ENCODE data around the gene LTBP1.

Gene LTBP1

GRCh38 chr2:33375054-33375453 lies 428.3 kb downstream of the LTBP1 start:
- H3K79me2 ChIP-seq (ENCODE audit: control insufficient read depth, low read length): no peaks in the 10 kb centered on the region
- no peaks in the 10 kb centered on the region for H3K9me3 ChIP-seq (ENCODE audit: control insufficient read depth, insufficient read depth, low read length)
- H3K9me2 ChIP-seq (replicated peaks; ENCODE audit: control insufficient read depth, low read length): no peaks in the 10 kb centered on the region
- no peaks in the 10 kb centered on the region for H3K27me3 ChIP-seq (ENCODE audit: control insufficient read depth, low read length)
- H3K4me1 ChIP-seq (ENCODE audit: control insufficient read depth, low read length): peaks cover 2% of the 10 kb centered on the region
- H3K4me2 ChIP-seq (ENCODE audit: low read length): no peak overlapping the region
- H3K27ac ChIP-seq (ENCODE audit: low read depth, low read length): no peak overlapping the region
- no peaks in the 10 kb centered on the region for H4K20me1 ChIP-seq (ENCODE audit: control insufficient read depth, insufficient read depth, low read depth, low read length)
- TF ChIP-seq EZH2phosphoT487 (IDR thresholded peaks at IDR 0.05; ENCODE audit: borderline replicate concordance, low read length): no peak
- peaks cover 19% of the 10 kb centered on the region for H3K36me3 ChIP-seq (ENCODE audit: control insufficient read depth, low read length)
- H3K4me3 ChIP-seq (ENCODE audit: low read length): no peak overlapping the region
- peaks cover 10% of the 10 kb centered on the region; the same call in 1 of the 2 replicates for H3F3A ChIP-seq (ENCODE audit: control insufficient read depth, insufficient read depth)

- Histone ChIP-seq H3K79me2 (ENCODE audit: control insufficient read depth, low read length) (no peaks in the 10 kb centered on the region), H3K27ac (ENCODE audit: low read depth, low read length) (no peak overlapping the region), H3F3A (ENCODE audit: control insufficient read depth, insufficient read depth) (peaks cover 9% of the 10 kb centered on the region; the same call in 1 of the 2 replicates), H3K4me3 (ENCODE audit: low read length) (no peak overlapping the region), H3K4me2 (ENCODE audit: low read length) (no peak overlapping the region), H3K27me3 (ENCODE audit: control insufficient read depth, low read length) (no peaks in the 10 kb centered on the region), H3K9me3 (ENCODE audit: control insufficient read depth, insufficient read depth, low read length) (no peaks in the 10 kb centered on the region), H3K36me3 (ENCODE audit: control insufficient read depth, low read length) (peaks cover 9% of the 10 kb centered on the region), H4K20me1 (ENCODE audit: control insufficient read depth, insufficient read depth, low read depth, low read length) (no peaks in the 10 kb centered on the region), H3K9me2 (replicated peaks; ENCODE audit: control insufficient read depth, low read length) (no peaks in the 10 kb centered on the region), H3K4me1 (ENCODE audit: control insufficient read depth, low read length) (peaks cover 20% of the 10 kb centered on the region)
- TF ChIP-seq CTCF (IDR thresholded peaks at IDR 0.05; ENCODE audit: low read depth, low read length, poor library complexity, severe bottlenecking): no peak
- TF ChIP-seq EZH2phosphoT487 (IDR thresholded peaks at IDR 0.05; ENCODE audit: borderline replicate concordance, low read length): no peak
Observed at GRCh38 chr2:33377048-33377447, 430.3 kb downstream of the LTBP1 start.

GRCh38 chr2:33378556-33379210 lies 431.9 kb downstream of the LTBP1 start:
- no peak overlapping the region for H3K27ac ChIP-seq (ENCODE audit: low read depth, low read length)
- TF ChIP-seq EZH2phosphoT487 (IDR thresholded peaks at IDR 0.05; ENCODE audit: borderline replicate concordance, low read length): no peak

GRCh38 chr2:33380001-33380609 lies 433.4 kb downstream of the LTBP1 start:
- Histone ChIP-seq H3K4me3 (ENCODE audit: low read length) (peak overlapping the region; percentile 14; the same call in 1 of the 2 replicates), H3K36me3 (ENCODE audit: control insufficient read depth, low read length) (peaks cover 8% of the 10 kb centered on the region; the same call in 1 of the 2 replicates), H4K20me1 (ENCODE audit: control insufficient read depth, insufficient read depth, low read depth, low read length) (no peaks in the 10 kb centered on the region), H3K4me2 (ENCODE audit: low read length) (peak overlapping the region; percentile 38), H3K27me3 (ENCODE audit: control insufficient read depth, low read length) (no peaks in the 10 kb centered on the region), H3K9me2 (replicated peaks; ENCODE audit: control insufficient read depth, low read length) (no peaks in the 10 kb centered on the region), H3K4me1 (ENCODE audit: control insufficient read depth, low read length) (peaks cover 33% of the 10 kb centered on the region), H3K27ac (ENCODE audit: low read depth, low read length) (peak overlapping the region; percentile 35), H3F3A (ENCODE audit: control insufficient read depth, insufficient read depth) (peaks cover 9% of the 10 kb centered on the region; the same call in 1 of the 2 replicates), H3K9me3 (ENCODE audit: control insufficient read depth, insufficient read depth, low read length) (no peaks in the 10 kb centered on the region), H3K79me2 (ENCODE audit: control insufficient read depth, low read length) (no peaks in the 10 kb centered on the region)
- TF ChIP-seq EZH2phosphoT487 (IDR thresholded peaks at IDR 0.05; ENCODE audit: borderline replicate concordance, low read length) (no peak), CTCF (IDR thresholded peaks at IDR 0.05; ENCODE audit: low read depth, low read length, poor library complexity, severe bottlenecking) (peak; percentile 88)

More at GRCh38 chr2:33378556-33379210, 431.9 kb downstream of the LTBP1 start:
- Histone ChIP-seq H3K9me2 (replicated peaks; ENCODE audit: control insufficient read depth, low read length) (no peaks in the 10 kb centered on the region), H3F3A (ENCODE audit: control insufficient read depth, insufficient read depth) (peaks cover 9% of the 10 kb centered on the region; the same call in 1 of the 2 replicates), H4K20me1 (ENCODE audit: control insufficient read depth, insufficient read depth, low read depth, low read length) (no peaks in the 10 kb centered on the region), H3K9me3 (ENCODE audit: control insufficient read depth, insufficient read depth, low read length) (no peaks in the 10 kb centered on the region), H3K4me1 (ENCODE audit: control insufficient read depth, low read length) (peaks cover 33% of the 10 kb centered on the region), H3K79me2 (ENCODE audit: control insufficient read depth, low read length) (no peaks in the 10 kb centered on the region), H3K27me3 (ENCODE audit: control insufficient read depth, low read length) (no peaks in the 10 kb centered on the region), H3K36me3 (ENCODE audit: control insufficient read depth, low read length) (peaks cover 9% of the 10 kb centered on the region; the same call in 1 of the 2 replicates), H3K4me2 (ENCODE audit: low read length) (no peak overlapping the region), H3K4me3 (ENCODE audit: low read length) (no peak overlapping the region)

Data from DOHH2 (cell line).